ENCODE results near the gene CAMTA1. TPM values are rescaled to one million over a fixed set of nuclear protein-coding genes. Genes with fewer than 3 reads are reported as not detected.

The CAMTA1 gene
- polyA plus RNA-seq, 1 donor from 2014 or later: 162 TPM

- no peaks in the 10 kb centered on the region for H3K9me2 ChIP-seq (ENCODE audit: insufficient read depth, low read length)
- H3F3A ChIP-seq (ENCODE audit: insufficient read depth, low read length, poor library complexity, severe bottlenecking): no peaks in the 10 kb centered on the region
- no peaks in the 10 kb centered on the region for H3K36me3 ChIP-seq (ENCODE audit: insufficient read depth, low read length)
- H4K20me1 ChIP-seq (ENCODE audit: insufficient read depth): no peaks in the 10 kb centered on the region
- TF ChIP-seq RAD21 (conservative IDR thresholded peaks at IDR 0.05) (no peak), REST (IDR thresholded peaks at IDR 0.05; ENCODE audit: borderline replicate concordance) (no peak)
- no peak overlapping the region for H3K4me2 ChIP-seq (ENCODE audit: low read length)
- no peak overlapping the region for H3K4me3 ChIP-seq (ENCODE audit: low read length)
- H3K27me3 ChIP-seq (ENCODE audit: insufficient read depth, low read depth, low read length): no peaks in the 10 kb centered on the region
- no peaks in the 10 kb centered on the region for H3K9me3 ChIP-seq (ENCODE audit: low read length)
- H3K9ac ChIP-seq (ENCODE audit: low read length): no peak overlapping the region
- no peaks in the 10 kb centered on the region for H3K79me2 ChIP-seq (replicated peaks; ENCODE audit: insufficient read depth, low read length)
- H2AFZ ChIP-seq (ENCODE audit: low read depth, low read length): no peak overlapping the region
- no peak overlapping the region for H3K27ac ChIP-seq (ENCODE audit: low read length)
Measured at GRCh38 chr1:7611421-7612010, 826.3 kb downstream of the CAMTA1 start.

- TF ChIP-seq EZH2 (IDR thresholded peaks at IDR 0.05; ENCODE audit: borderline replicate concordance, insufficient read depth, low read length, poor library complexity, severe bottlenecking) (no peak), POLR2AphosphoS5 (IDR thresholded peaks at IDR 0.05) (no peak), TAF1 (IDR thresholded peaks at IDR 0.05; ENCODE audit: low read depth) (no peak), MXI1 (conservative IDR thresholded peaks at IDR 0.05; ENCODE audit: poor library complexity, severe bottlenecking) (no peak), EP300 (conservative IDR thresholded peaks at IDR 0.05; ENCODE audit: poor library complexity, severe bottlenecking) (no peak)
- Histone ChIP-seq H2AFZ (ENCODE audit: low read depth, low read length) (no peak overlapping the region), H3K4me2 (ENCODE audit: low read length) (no peak overlapping the region), H3K9me2 (ENCODE audit: insufficient read depth, low read length) (no peaks in the 10 kb centered on the region), H3K9ac (ENCODE audit: low read length) (no peak overlapping the region), H3K79me2 (replicated peaks; ENCODE audit: insufficient read depth, low read length) (no peaks in the 10 kb centered on the region), H4K20me1 (ENCODE audit: insufficient read depth) (no peaks in the 10 kb centered on the region), H3K27me3 (ENCODE audit: insufficient read depth, low read depth, low read length) (no peaks in the 10 kb centered on the region), H3K36me3 (ENCODE audit: insufficient read depth, low read length) (no peaks in the 10 kb centered on the region), H3K4me3 (ENCODE audit: low read length) (no peak overlapping the region), H3K9me3 (ENCODE audit: low read length) (no peaks in the 10 kb centered on the region), H3K27ac (ENCODE audit: low read length) (no peak overlapping the region), H3F3A (ENCODE audit: insufficient read depth, low read length, poor library complexity, severe bottlenecking) (no peaks in the 10 kb centered on the region)
Measured at GRCh38 chr1:7613106-7613850, 828.0 kb downstream of the CAMTA1 start.

- H3K79me2 ChIP-seq (replicated peaks; ENCODE audit: insufficient read depth, low read length): no peaks in the 10 kb centered on the region
Measured at GRCh38 chr1:7613851-7614205, 828.6 kb downstream of the CAMTA1 start.

More at GRCh38 chr1:7613851-7614205, 828.6 kb downstream of the CAMTA1 start:
- Histone ChIP-seq H3F3A (ENCODE audit: insufficient read depth, low read length, poor library complexity, severe bottlenecking) (no peaks in the 10 kb centered on the region), H4K20me1 (ENCODE audit: insufficient read depth) (no peaks in the 10 kb centered on the region), H3K4me3 (ENCODE audit: low read length) (no peak overlapping the region), H3K9me3 (ENCODE audit: low read length) (no peaks in the 10 kb centered on the region), H3K36me3 (ENCODE audit: insufficient read depth, low read length) (no peaks in the 10 kb centered on the region), H3K27ac (ENCODE audit: low read length) (no peak overlapping the region), H3K4me2 (ENCODE audit: low read length) (no peak overlapping the region), H3K27me3 (ENCODE audit: insufficient read depth, low read depth, low read length) (no peaks in the 10 kb centered on the region), H3K9me2 (ENCODE audit: insufficient read depth, low read length) (no peaks in the 10 kb centered on the region), H3K9ac (ENCODE audit: low read length) (no peak overlapping the region), H2AFZ (ENCODE audit: low read depth, low read length) (no peak overlapping the region)
- TF ChIP-seq SMC3 (conservative IDR thresholded peaks at IDR 0.05; ENCODE audit: poor library complexity) (no peak), POLR2AphosphoS5 (IDR thresholded peaks at IDR 0.05) (no peak), REST (IDR thresholded peaks at IDR 0.05; ENCODE audit: borderline replicate concordance) (no peak), CTCF (IDR thresholded peaks at IDR 0.05; ENCODE audit: poor library complexity, severe bottlenecking) (no peak), TAF1 (IDR thresholded peaks at IDR 0.05; ENCODE audit: low read depth) (no peak), MXI1 (conservative IDR thresholded peaks at IDR 0.05; ENCODE audit: poor library complexity, severe bottlenecking) (no peak), EP300 (conservative IDR thresholded peaks at IDR 0.05; ENCODE audit: poor library complexity, severe bottlenecking) (no peak), RAD21 (conservative IDR thresholded peaks at IDR 0.05) (no peak), EZH2 (IDR thresholded peaks at IDR 0.05; ENCODE audit: borderline replicate concordance, insufficient read depth, low read length, poor library complexity, severe bottlenecking) (no peak)

Data from neural cell (in vitro differentiated cells).